Erythroblast (primary cell): ENCODE data around the gene FGR.

Source experiments
- DNase-seq, 2 experiments: peaks; one replicate each; lab custom pipeline; 2025; lab: John Stamatoyannopoulos, UW
- GATA1 ChIP-seq: IDR thresholded peaks from 2 replicates; pipeline ENCODE4 v1.6.1; 2011; ENCODE audit warnings: low read depth, mild to moderate bottlenecking, control low read depth, low read length, moderate library complexity
- POLR2A ChIP-seq: IDR thresholded peaks from 2 replicates; pipeline ENCODE4 v1.6.1; 2011; ENCODE audit warnings: mild to moderate bottlenecking, low read length

Gene FGR

DNA sequence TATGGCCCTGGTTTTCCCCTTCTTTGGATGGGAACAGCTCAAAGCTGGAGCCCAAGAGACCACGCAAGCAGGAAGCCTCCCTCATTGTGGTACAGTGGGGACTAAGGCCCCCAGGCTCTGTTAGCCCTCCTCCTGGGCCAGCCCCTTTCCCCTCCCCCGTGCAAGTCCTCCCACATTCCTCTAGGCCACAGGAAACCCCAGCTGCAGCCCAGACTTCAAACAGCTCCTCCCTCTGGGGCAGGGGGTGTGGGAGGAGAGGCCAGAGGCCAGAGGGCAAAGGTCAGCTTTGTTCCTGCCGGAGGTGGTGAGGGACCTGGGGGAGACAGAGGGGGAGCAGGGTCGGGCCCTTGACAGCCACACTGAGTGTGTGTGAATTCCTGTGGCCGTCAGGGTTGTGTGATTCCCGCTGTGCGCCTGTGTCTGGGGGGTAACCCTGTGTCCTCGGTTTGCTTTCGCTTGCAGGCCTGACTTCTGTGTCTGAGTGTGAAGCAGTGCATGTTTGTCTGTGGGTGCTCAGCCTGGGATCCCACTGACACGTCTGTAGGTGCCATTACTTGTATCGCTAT, 27.7 kb downstream of the FGR start:
- TF ChIP-seq POLR2A, result no peak
- TF ChIP-seq GATA1, result no peak
- DNase-seq, result no peak

DNA sequence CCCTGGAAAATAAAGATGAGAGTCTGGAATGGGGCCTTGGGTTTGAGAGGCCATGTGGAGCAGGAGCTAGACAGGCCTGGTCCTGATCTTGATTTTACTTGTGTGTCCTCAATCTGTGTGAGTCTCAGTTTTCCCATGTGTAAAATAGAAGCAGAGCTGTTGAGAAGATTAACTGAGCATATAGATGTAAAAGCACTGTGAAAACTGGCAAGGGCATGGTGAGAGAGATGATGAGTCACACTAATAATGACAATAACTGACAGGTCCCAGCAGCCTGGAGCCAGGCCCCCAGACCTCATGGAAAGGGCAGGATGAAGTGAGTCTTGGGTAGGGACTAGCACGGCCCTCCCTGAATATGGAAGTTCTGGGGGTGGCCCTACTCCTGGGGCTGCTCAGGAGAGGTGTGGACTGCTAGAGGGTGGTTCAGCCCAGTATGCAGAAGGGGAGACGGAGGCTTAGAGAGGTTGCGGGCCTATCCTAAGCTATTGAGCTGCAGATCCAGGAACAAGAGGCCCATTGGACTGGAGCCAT, 28.2 kb downstream of the FGR start:
- DNase-seq, result no peak

DNA sequence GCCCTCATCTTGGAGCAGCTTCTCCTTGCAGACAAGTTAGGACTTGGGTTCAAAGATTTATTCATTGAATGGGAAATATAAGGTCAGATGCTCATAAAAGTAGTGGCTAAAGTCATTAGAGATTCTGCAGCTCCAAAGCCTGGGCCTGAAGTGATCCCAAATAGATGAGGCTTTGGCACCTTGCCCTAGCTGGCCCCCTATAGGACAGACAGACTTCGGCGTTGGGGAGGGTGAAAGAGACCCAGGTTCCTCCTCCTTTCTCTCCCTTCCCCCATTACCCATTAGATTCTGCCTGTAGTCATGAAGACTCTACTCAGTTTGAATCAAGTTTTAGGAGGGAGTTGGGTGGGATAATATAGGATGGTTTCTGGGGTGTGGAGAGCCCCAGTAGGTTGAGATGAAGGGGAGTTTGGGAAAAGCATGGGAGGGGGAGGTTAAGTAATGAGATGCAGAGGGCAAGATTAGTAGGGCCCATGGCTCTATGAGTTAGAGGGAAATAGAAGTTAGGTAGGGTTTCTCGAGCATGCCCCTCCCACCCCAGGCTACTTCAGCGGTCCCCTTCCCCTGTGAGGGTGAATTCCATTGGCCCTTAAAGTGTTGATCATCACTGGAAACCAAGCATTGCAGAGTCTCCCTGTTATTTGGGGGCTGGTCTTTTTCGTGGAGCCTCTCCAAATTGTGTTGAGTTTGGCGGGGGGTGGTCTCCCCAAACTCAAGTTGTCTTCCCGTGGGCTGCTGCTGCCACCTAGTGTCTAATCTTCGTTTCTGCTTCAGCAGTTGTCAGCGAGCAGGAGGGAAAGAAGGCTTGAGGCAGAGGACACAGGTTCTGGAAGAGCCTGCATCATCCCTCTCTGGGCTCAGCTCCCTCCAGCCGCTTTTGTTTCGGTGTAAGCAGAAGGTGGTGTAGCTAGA, 28.9 kb downstream of the FGR start:
- peak in 1 of 2 experiments; percentile 79 for DNase-seq
- TF ChIP-seq POLR2A, result no peak
- no peak for TF ChIP-seq GATA1

More for the DNA sequence above, 28.2 kb downstream of the FGR start:
- TF ChIP-seq GATA1 (no peak), POLR2A (no peak)

DNA sequence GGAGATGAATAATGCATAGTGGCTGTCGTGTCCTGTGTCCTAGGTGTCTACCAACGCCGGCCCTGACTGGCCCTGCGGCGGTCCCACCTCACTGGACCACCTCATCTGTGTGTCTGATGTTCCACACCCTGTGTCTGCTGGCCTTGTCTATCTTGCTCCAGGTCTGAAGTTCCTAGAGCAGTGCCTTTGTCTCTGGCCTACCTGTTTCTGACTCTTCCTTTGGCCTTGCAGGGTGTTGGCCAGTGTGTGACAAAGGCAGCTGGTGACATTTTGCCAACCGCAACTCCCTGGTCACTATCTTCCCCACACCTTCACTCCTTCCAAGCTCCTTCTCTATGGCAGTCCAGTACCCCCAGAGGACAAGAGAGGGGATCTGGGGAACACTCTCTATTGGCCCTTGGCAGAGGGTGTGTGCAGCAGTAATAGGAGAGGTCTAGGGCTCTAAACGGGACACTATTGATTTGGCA, 29.7 kb downstream of the FGR start:
- DNase-seq, result no peak
- no peak for TF ChIP-seq GATA1
- TF ChIP-seq POLR2A, result no peak

DNA sequence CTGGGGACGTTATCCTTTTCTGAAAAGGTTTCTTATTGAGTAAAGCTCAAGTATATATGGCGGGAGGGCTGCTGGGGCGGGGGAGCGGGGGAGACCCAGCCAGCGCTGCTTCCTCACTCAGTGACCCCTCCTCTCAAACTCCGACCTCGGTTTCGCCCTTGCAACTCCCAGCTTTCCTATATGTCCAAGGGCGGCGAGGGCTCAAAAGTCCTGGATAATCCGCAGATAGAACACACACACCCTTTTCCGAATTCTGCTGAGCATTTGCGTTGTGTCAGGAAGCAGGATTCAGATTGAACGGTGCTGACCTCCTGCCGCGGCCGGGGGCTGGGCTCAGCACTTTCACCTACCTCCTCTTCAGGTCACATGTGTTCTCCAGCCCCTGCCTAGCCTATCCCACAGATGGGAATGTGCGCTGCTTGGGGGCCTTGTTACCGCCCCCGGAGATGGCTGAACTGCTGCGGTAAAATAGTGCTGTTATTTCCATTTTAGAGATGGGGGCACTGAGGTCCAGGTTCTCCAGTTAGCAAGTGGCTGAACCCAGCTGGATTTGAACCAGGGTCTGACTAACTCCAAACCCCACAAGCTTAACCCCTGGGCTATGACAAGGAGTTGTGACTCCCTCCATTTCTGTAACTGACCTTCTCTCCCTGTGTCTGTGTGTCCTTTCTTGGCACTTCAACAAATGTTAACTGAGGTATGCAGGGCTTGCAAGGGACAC, 30.2 kb downstream of the FGR start:
- no peak for TF ChIP-seq POLR2A
- no peak for TF ChIP-seq GATA1
- peak in 1 of 2 experiments; percentile 29 for DNase-seq

DNA sequence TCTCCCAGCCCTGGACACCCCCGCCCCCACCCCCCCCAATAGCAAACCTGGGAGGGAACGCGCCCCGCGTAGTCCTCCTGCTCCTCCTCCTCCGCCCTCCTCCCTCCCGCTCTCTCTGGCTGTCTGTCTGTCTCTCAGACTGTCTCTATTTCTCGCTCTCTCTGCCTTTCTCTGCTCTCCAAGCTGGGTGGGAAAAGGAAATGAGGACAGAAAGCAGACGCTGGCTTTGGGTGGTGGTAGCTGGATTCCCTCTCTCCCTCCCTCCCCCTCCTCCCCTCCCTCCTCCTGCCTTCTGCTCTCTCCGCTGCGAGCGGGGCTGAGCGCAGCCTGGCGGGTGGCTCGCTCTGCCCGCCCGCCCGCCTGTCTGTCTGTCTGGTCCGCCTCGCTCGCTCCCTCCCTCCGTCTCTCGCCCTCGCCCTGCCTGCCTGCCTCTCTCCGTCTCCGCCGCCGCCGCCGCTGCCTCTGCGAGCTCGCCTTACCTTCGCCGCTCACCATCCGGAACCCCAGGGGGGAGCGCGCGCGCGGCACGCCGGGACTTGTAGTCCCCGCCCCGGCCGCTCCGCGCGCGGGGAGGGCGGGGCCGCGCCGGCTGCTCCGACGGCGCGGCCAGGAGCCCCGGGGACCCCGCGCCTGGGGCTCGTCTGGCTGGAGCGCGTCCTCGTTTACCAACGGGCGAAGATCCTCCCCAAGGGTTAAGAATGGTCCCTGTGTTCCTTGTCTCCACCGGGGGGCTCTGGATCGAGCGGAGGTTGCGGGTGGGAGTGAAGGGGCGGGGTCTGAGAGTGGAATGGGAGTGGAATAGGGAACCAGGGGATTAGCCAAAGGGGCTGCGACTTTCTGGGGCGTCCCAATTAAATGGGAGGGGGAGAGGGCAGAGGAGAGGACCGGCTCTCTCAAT, 31.1 kb downstream of the FGR start, which contains the start of gene AHDC1:
Gene AHDC1, minus strand, starts transcription at position 464 of the 898 bp plus-strand sequence. CDS start 52,029 bp downstream, outside the sequence.
- DNase-seq, result peak; percentile 91 to 94
- no peak for TF ChIP-seq GATA1
- TF ChIP-seq POLR2A, result no peak

DNA sequence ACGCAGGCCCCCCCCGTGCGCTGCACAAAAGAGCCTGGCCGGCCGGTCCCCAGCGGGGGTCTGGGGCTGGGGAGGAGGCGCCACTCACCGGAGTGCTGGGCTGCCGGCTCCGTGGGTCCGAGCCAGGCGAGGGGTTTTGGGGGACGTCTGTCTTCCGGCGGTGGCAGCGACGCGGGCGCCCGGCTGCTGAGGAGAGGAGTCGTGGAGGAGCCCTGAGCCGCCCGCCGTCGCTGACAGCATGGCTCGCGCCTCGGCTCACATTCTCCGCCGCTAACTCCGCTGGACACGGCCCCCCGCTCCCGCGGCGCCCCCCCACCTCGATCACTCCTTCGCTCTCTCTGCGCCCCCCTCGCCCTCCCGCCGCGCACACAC, 31.7 kb downstream of the FGR start:
- no peak for DNase-seq
- no peak for TF ChIP-seq POLR2A
- no peak for TF ChIP-seq GATA1

DNA sequence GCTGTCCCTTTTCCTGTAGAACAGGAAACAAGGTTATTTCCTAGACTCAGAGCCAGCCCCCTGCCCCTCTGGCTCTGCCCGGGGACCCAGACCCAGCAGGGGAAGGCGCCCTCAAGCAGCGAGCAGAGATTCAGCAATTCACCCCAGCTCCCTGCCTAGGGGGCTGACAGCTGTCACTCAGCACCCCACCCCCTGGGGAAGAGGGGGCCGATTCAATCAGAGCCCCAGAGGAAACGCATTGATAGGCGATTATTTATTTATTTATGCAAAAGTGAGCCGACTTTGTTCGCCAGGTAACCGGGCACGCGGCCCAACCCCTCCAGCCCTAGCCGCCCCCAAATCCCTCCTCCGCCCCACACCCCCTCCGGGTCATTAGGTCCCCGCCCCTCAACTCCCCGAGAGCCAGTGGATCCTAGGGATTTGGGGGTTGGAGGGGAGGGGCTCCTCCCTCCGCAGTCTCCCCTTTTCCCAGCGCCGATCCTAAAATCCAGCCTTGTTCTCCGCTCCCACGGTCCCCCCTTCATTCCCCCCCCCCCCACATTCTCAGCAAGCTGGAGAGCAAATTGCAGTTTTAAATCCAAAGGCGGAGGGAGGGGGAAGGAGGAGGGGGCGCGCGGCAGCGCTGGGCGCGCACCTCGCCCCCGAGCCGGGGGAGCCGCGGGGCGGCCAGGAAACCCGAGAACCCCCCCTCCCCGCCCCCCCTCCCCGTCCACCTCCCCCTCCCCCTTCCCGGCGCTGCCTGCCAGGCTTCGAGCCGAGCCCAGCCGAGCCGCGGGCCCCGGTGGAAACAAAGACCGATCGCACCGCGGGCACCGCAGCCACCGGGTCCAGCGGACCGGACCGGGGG, 32.3 kb downstream of the FGR start:
- TF ChIP-seq POLR2A (no peak), GATA1 (no peak)
- DNase-seq, result peak in 1 of 2 experiments; percentile 53

DNA sequence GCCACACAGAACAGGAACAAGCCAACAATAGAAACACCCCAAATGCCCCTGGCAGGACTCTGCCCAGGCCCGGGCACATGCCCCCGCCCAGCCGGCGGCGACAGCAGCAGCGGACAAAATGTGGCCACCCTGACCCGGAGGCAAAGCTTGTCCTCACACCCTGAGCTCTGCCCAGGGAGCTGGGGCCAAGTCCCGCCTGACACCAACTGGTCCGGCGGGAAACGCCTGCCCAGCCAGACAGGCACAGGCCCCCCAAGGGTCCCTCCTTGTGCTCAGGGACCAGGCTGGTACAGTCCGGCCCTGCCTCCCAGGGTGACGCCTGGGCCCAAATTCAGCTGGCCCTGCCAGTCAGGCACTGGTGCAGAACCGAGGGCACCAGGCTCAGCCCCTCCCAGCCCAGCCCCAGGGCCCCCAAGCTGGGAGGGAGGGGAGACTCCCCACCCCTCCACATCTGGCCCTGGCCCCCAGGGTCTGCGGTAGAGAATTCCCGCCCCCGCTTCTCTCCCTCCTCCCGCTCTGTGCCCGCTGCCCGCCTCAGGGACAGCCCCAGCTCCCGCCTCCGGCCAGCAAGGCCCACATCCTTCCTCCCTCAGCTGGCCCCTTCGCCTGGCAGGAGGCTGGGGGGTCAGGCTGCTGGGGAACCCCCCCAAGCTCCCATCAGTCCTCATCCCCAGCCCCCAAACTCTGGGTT, 33.1 kb downstream of the FGR start:
- no peak for DNase-seq
- TF ChIP-seq POLR2A (no peak), GATA1 (no peak)

DNA sequence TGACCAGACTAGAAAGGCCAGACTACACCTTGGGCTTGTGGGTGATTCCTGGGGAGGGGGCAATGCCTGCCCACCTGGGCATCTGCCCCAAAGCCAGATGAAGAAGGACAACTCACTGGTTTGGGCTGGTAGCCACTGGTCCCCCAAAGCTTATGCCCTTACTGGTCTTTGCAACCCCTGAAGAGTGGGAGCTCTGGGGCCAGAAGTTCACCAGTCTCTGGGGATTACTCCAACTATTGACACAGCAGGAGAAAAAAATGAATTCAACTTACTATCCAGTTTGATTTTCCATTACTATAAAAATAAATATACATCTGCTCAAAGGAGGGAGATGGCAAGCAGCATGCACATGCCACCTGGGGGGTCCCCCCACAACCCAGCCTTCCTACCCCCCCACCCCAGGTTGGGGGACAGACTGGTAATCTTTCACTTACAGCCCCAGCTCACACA, 33.6 kb downstream of the FGR start:
- no peak for TF ChIP-seq GATA1
- no peak for TF ChIP-seq POLR2A
- no peak for DNase-seq

DNA sequence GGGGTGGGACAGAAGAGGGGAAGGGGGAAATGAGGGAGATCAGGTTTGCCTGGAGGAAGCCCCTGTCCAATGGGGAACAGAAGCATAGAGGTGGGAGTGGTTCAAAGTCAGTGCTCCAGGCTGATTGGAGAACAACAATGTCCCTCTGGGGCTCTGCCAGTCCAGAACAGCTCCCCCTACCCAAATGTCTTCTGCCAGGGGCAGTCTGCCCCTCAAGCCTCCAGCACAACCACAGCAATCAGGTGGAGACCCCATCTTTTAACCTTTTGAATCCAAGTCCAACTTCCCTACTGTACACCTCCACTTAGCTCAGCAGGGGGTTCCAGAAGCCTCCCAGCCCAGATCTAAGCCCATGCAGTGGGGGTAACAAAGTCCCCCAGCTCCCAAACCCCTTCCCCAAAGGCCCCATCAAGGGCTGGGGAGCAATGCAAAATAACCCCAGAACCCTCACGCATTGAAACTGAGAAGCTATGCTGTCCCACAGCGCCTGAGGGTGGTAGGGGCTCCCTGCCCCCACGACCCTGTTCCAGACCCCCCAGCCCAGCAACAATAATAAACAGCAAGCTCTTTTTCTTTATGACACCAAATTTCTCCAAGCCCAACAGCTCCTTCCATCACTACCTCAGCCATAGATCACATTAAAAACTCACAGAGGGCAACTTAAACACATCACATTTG, 34.3 kb downstream of the FGR start:
- DNase-seq, result no peak
- no peak for TF ChIP-seq POLR2A
- no peak for TF ChIP-seq GATA1
